ENCODE data around the gene SCFD2.
"Not testable (repeated sequence)": the region's sequence is repeated elsewhere in the genome, so short reads cannot be mapped to it uniquely, and the experiment has no call there.

The SCFD2 gene

DNA sequence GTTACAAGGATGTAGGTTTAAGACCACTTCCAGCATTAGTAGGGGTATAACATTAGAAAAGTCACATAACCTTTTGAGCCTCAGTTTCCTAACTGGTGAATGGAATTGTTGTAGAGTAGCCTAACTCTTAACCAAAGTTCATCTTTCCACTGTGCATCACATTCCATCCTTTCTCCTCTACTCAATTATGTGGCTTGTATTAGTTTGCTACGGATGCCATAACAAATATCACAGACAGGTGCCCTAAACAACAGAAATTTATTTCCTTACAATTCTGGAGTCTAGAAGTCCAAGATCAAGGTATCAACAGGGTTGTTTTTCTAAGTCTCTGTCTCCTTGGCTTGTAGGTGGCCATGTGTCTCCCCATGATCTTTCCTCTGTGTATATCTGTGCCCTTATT, 271.8 kb downstream of the SCFD2 start:
- no peak for DNase-seq

DNA sequence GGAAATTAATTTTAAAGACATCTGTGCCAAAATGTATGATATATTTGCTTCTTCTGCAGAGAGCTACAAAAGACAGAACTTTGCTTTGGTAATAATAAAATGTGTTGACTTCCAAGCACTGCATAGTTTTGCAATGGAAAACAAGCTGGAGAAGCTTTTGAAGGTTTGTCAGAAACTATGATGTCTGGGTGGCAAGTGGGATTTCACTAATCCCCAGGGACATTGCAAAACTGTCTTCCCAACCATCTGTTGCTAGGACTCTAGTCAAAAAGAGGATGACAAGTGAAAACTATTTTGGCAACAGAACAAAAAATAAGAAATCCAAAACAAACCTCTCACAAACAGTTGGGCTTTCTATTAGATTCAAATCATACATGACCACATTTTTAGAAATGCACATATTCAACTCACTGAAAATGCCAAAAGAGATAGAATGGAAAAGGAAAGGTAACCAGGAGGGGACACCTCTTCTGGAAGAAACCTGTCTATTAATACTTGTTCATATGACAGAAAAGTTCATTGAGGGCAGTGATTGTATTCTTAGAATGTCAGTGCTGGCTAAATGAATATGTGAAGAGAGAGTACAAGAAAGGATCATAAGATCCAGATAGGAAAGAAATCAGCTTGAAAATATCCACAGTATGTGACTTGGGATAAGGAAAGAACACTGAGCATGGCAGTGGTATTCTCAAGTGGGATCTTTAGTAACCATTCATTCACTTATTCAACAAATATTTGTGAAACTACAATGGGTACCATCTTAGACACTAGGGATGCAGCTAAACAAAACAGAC, 275.7 kb downstream of the SCFD2 start:
- no peak for DNase-seq

DNA sequence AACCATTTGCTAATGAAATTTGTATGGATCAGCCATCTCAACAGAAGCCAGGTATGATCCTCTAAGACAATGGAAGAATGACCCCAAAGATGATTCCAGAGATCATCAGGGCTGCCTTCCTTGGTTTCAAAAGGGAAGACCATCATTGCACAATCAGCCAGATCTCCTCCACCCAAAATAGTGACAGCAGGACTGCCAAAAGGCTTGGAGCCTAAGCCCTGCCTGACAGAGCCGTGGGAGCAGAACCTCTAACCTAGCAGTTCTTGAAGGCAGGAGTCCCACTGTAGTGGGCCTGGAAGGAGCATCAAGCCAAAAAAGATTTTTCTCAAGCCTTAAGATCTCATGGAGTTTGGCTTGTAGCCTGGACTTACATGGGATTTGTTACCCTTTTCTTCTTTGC, 277.7 kb downstream of the SCFD2 start:
- no peak for DNase-seq

DNA sequence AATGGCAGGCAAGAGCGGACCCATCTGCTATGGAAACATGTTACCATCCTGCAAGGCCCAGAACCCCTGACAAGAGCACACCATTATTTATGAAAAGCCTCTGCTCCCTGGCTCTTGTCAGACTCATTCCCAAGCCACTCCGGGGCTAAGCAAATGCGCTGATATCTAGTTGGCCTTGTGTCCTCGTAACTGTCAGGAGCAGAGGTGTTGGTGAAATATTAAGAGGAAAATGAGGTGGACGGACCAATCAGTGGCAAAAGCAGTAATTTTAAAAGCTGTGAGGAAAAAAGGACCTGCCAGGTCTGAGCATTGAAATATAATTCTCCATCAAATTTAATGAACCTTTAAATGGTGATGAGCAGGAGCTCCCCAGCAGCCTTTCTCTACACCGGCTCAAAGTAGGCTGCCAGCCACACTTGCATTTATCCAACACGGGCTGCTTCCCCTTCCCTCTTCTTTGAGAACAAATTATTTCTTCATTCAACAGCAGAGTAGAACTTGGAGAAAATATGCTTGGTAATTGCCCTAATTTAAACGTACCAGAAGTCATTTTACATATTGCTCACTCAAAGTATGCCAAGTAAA, 289.4 kb downstream of the SCFD2 start:
- no peak for DNase-seq

DNA sequence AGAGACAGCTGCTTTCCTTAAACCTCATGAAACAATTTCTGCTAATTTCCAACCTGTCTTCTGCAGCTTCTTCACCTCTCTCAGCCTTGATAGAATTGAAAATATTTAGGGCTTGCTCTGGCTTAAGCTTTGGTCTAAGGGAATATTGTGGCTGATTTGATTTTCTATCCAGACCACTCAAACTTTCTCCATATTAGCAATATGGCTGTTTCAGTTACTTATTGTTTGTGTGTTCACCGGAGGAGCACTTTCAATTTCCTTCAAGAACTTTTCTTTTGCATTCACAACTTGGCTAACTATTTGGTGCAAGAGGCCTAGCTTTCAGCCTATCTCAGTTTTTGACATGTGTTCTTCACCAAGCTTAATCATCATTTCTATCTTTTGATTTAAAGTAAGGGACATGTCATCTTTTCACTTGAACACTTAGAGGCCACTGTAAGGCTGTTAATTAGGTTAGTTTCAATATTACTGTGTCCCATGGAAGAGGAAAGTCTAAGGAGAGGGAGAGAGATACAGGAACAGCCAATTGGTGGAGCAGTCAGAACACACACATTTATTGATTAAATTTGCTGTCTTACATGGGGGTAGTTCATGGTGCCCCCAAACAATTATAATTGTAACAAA, 290.6 kb downstream of the SCFD2 start:
- DNase-seq, result no peak

DNA sequence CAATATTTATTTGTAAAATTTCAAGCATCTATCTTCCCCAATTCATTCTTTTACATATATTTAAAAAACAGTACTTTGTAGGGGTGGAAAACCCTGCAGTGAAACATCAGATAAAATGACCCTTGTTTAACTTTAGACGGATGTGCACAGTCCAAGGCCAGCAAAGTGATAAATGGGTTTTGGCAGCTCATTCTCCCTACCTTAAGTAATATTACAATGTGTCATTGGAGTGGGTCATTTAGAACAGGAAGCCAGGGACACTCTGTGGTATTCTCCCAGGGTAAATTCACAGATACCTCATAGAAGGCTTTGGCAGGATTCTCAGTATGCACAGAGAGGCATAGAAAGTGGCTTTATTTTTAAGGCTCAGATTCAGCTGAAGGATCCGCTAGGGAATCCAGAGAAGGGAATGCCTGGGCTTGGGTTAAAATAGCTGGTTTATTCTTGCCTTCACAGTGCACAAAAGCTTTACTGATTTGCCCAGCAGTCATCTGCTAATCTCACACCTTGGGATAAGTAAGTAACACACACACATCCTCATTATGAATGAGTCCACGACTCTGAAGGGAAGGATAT, 297.0 kb downstream of the SCFD2 start:
- peak; percentile 15 for DNase-seq

DNA sequence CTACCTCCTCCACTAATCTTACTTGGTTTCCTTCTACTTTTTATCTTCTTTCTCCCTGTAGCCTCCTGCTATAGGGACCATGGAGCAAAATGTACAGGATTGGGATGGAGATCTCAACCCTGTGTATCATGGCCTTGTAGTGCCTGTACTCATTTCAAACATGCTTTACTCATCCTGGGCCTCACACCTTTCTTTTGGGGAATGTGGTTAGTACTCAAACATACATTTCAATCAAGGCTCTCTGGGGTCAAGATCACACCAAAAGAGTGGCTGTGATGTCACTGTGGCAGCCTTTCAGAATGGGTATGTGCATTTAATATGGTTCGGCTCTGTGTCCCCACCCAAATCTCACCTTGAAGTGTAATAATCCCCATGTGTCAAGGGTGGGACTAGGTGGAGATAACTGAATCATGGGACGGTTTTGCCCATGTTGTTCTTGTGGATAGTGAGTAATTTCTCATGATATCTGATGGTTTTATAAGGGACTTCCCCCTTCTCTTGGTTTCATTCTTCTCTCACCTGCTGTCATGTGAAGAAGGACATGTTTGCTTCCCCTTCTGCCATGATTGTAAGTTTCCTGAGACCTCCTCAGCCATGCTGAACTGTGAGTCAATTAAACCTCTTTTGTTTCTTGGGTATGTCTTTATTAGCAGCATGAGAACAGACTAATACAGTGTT, 298.6 kb downstream of the SCFD2 start:
- DNase-seq, result no peak

DNA sequence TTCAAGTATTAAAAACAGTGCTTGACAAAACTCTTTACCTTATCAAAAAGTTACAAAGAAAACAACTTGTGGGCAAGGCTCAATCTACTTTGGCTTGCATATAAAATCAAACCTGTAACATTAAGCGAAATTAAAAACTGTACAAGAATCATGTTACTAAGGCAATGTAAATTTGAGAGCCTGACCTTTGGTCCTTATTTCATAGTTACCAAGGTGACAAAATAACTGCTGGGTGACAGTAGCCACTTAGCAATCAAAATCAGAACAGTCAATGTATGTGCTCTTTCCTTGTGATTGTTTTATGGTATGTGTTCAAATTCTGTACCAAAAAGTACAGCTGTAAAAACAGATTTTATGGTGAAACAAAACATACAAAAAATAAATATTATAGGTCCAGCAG, 299.7 kb downstream of the SCFD2 start:
- DNase-seq, result no peak

DNA sequence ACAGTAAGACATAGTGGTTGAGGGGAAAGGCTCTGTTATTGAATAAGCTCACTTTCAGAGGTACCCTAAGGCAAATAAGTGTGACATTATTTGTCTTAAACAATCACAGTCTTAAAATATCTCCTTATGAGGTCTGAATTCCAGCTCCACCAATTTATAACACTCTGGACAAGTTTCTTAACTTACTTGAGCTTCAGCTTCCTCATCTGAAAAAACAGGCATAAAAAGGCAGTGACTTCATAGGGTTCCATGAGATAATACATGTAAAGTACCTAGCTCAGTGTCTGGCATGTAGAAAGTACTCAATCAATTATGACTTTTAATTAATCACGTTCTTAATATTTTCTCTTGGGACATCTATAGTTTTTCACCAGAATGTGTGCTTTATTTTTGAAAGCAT, 301.3 kb downstream of the SCFD2 start:
- DNase-seq, result no peak

DNA sequence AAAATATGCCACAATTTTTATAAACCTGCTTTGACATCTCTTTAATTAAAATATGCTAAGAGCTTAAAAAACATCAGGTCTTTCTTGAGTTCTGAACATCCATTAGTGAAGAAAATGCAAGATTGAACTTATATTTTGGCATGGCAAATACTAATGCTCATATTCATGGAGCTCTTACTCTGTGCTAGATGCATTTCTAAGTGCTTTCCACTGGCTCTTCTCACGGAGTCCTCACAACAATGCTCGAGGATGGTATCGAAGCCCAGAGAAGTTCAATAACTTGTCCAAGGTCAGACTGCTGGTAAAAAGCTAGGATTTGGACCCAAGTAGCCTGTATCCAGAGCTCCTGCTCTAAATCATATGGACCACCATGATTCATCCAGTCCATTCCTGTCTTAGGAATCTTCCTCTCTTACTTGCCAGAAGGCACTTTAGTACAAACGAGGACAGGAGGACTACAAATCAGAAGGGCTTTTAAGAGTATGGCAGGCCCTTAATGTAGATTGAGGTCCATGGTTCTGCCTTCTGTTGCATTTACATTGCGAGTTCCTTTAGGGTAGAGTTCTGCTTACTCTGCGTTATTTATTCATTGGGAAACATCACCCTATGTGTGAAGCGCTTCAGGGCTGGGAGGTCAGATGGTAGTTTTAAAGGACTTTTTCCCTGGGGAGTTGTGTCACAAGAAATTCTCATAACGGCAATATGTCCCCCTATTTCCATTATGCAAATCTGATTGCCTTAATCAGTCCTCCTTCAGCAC, 304.6 kb downstream of the SCFD2 start:
- DNase-seq, result no peak

DNA sequence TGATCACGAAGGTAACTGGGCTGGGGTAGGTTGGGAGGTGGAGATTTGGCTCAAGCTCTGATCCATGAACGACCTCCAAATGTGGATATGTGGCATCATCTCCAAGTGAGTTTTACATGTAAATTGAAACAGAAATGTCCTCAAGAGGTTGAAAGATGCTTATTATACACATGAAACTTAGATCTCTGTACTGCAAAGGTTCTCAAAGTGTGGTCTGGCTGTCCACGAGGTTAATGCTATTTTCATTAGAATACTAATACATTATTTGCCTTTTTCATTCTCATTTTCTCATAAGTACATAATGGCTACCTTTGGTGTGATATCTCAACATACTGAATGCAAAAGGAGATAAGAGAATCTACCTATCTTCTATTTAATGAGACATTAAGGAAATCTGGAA, 305.6 kb downstream of the SCFD2 start:
- DNase-seq, result no peak

DNA sequence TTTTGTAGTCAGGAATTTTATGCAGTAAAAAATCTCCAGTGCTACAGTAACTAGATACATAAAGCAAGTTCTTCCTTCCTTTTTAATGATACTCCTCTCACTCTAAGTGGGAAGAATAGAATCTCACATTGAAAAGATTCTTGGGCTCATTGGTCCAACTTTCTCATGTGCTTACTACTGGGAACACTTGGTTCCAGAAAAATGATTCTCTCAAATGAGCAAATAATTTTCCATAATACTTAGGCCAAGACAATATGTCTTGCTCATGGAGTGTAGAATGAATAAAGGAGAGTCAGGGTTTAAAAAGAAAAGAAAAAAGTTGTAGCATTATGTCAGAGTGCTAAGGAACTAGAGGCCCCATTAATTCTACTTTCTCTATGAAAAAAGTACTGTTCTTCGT, 306.0 kb downstream of the SCFD2 start:
- DNase-seq, result no peak

DNA sequence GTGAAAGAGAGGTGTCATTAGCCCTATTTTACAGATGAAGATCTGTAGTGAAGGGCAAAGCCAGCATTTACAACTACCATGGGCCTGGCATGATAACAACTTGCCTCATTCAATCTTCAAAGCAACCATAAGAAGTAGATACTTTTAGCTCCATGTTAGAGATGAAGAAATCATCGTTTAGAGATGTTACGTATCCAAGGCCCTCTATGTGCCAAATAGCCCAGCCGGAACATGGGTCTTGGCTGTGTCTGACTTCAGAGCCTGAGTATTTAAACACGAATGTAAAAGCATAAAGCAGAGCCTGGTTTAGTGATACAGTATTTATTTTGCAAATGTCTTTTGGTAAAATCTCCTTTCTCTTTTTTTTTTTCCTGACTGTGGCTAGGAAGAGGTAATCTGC, 306.6 kb downstream of the SCFD2 start:
- DNase-seq, result no peak

DNA sequence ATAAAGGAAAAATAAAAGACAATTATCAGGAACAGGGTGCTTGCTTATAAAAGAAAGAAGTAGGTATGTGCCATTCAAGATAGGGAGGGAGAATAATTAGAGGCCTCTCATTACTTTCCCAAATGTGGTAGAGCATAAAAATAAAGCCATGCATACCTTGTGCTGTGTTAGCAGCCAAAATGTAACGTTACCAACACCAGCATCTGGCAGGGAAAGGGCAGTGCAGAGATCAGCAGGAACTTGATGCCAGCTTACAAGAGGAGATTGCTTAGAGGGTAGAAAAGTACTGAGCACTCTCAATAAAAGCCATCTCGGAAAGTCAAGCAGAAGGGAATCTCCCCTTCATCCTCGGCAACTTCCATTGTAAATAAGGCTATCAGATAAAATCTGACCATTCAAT, 308.2 kb downstream of the SCFD2 start:
- DNase-seq, result no peak

DNA sequence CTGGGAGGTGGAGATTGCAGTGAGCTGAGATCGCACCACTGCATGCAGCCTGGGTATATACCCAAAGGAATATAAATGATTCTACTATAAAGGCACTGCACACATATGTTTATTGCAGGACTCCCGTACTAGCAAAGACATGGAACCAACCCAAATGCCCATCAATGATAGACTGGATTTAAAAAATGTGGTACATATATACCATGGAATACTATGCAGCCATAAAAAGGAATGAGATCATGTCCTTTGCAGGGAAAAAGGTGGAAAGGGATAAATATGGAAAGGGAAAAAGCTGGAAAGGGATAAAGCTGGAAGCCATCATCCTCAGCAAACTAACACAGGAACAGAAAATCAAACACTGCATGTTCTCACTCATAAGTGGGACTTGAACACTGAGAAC, 308.8 kb downstream of the SCFD2 start:
- not testable (repeated sequence) for DNase-seq

DNA sequence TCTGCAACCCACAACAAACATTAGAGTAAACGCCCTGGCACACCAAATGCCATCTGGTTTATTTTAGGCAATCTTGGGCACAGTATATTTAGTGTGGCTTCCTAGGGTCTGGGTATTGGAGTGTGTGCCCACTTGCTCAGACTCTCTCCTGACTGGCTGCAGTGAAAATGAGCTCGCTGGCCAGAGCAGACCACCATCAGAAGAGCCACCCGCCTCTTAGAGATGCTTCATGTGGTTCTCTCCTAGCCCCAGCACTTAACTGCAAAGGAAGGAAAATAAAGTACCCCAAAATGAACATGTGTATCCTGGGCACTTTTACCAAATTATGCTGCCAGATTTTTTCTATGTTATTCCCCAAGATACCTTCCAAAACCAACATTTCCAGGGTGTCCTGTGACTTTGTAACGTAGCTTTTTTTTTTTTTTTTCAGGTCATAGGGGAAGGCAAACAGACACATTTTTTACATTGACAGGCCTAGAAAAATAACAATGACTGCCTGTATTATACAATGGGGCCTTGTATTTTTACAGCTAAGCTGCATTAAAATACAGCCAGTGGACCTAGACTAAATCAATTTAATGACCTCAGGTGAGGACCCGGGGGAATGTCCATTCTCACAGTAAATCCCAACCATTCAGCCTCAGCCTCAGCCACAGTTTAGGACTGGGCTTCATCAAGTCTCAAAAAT, 310.0 kb downstream of the SCFD2 start:
- DNase-seq, result no peak

DNA sequence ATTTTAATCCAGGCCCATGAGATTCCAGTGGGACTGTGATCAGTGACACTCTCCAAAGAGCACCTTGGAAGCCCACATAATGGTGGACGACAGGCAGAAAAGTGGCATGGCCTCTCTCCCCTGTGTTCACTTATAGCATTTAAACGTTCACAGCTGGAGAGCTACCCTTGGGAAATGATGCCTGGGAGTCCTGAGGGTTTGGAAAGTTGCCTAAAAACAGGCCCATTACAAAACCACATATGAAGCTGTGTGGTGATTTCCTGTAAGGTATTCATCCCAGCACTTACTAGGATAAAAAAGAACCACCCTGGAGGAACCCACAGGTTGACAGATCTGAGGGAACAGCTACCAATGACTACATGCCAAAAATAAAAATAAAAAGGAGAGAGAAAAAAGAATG, 310.6 kb downstream of the SCFD2 start:
- DNase-seq, result peak; percentile 67

DNA sequence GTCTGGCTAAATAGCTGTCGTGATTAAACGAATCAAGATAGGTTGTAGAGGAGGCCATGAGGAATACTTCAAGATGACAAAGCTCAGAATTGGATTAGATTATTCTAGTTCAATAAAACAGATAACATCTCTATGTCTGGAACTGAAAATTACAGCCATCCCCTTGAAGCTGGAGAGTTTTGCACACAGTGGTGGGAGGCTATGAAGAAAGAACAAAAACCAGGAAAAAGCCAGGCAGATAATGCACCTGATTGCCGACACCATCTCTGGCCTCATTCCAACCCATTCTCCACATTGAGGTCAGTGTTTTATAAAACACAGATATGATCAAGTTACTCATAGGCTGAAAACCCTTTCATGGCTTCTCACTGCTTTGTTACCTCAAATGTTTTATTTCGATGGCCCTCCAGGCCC, 315.5 kb downstream of the SCFD2 start:
- no peak for DNase-seq

DNA sequence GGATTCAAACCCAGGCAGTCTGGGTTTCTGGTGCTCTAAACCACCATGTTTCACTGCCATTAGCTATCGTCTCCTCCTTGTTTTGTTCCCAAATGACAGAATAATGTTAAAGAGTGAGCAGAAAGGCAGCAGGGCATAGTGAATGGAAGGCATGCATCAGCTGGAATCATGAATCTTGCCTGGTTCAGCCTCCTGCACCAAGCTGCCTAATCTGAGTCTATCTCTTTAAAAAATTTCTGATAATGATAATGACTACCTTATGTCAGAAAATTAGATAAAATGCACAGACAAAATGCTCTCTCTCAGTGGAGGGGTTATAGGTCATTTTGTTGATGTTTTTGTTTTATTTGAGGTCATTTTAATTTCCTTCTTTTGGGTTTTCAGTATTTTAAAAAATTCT, 316.3 kb downstream of the SCFD2 start:
- DNase-seq, result no peak

DNA sequence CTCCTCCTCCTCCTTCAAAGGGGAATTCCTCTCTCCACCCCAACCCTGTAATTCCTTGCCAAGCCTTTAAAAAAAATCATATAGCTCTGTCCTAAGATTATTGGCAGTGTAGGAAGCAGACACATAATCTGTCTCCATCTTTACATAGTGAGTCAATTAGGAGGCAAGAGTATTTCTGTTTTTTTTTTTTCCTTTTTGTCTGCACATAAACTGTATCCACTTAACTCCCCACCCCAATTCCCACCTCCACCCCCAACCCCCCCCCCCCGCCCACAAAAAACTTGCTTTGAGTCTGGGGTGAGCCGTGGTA, 321.3 kb downstream of the SCFD2 start:
- no peak for DNase-seq

DNA sequence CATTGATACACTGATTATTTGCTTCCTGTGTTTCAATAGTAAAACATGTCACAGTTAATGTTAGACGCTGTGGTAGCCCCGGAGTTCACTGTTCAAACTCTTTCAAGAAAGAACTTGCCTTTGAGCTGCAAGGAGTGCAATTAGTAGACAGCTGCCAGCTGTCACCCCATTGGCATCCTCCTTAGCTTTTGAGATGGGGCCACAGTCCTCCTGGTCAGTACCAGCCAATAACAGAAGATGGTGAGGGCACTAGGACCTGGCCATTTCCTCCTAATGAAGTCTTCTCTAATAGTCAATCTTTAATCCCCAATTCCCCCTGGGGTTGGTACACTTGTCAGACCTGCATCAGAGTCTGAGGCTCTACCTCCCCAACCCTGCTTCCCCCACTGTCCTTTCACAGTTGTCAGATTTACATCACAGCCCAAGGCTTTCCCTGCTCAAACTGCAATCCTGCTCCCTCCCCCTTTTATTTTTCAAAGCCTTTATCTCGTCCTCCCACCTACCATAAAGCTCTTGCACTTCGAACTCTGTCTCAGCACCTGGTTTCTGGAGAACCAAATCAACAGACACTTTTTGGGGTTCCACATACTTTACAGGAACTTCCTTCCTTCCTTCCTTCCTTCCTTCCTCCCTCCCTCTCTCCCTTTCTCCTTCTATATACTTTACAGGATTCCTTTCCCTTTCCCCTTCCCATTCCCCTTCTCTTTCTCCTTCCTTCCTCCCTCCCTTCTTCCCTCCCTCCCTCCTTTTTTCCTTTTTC, 321.8 kb downstream of the SCFD2 start:
- DNase-seq, result no peak

DNA sequence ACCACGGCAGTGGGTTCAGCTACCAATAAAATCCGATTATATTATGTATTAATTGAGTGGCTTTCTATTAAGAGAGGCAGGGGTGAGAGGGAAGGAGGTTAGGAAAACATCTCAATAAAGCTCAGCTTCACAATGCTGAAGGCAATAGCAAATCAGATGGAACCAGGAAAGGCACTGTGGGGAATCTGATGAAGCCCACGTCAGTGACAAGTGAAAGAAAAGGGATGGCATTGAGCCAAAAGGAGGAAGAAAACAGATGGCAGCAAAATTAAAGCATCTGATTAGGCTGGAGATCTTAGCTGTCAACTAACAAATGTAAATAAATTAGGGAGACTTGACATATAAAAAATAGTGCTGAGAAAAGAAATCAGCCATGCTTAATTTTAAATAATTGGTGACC, 322.8 kb downstream of the SCFD2 start:
- no peak for DNase-seq

Data from EL (cell line).